ENCODE measurements around the gene CCDC97.

GRCh38 chr19:41276231-41276630, 33.7 kb upstream of the CCDC97 start:
- no peak for TF ChIP-seq CTCF (IDR thresholded peaks at IDR 0.05; ENCODE audit: insufficient read depth, low read depth, low read length)
- no peak for TF ChIP-seq EZH2 (IDR thresholded peaks at IDR 0.05; ENCODE audit: insufficient read depth, low read length)
